H1 (cell line): ENCODE measurements around the gene FHIT. TPM values are rescaled to one million over a fixed set of nuclear protein-coding genes. Genes with fewer than 3 reads are reported as not detected.

ENCODE experiments used
- KDM4A ChIP-seq: IDR thresholded peaks from one replicate; pipeline ENCODE4 v1.7.1; 2012; ENCODE audit warnings: low read depth, mild to moderate bottlenecking, moderate library complexity, low read length, inconsistent platforms; ENCODE audit not compliant: severe bottlenecking
- MAFK ChIP-seq: IDR thresholded peaks from 2 replicates; pipeline ENCODE4 v1.6.1; 2012; ENCODE audit warnings: low read depth, mild to moderate bottlenecking, improper control_type of control experiment, low read length
- PHF8 ChIP-seq: fragments of 200-600 bp; sonication (generic); conservative IDR thresholded peaks from 2 replicates; pipeline ENCODE4 v1.7.1; 2012; ENCODE audit warnings: low read depth, mild to moderate bottlenecking, inconsistent platforms, low read length, moderate library complexity
- RAD21 ChIP-seq, 2 experiments: IDR thresholded peaks in 1 of 2; conservative IDR thresholded peaks in 1 of 2; 2 replicates each; pipeline ENCODE4 v1.6.1; 2011; ENCODE audit warnings: low read depth in 2 of 2, low read length in 2 of 2, improper control_type of control experiment in 1 of 2, inconsistent platforms in 1 of 2, mild to moderate bottlenecking in 1 of 2, moderate library complexity in 1 of 2
- SIN3A ChIP-seq, 2 experiments: IDR thresholded peaks in 1 of 2; conservative IDR thresholded peaks in 1 of 2; 2 replicates each; pipeline ENCODE4 v1.6.1; 2011 to 2012; ENCODE audit warnings: low read length in 2 of 2, improper control_type of control experiment in 1 of 2, low read depth in 1 of 2, mild to moderate bottlenecking in 1 of 2
- SP2 ChIP-seq: IDR thresholded peaks from 2 replicates; pipeline ENCODE4 v1.6.1; 2012; ENCODE audit warnings: mild to moderate bottlenecking, low read length, inconsistent platforms
- YY1 ChIP-seq: IDR thresholded peaks from 2 replicates; pipeline ENCODE4 v1.6.1; 2011; ENCODE audit warnings: low read depth, mild to moderate bottlenecking, low read length
- polyA plus RNA-seq, 7 experiments: library from polyadenylated mRNA; depleted of rRNA in 3 of 7; stranded (reverse) in 5 of 7; unstranded in 2 of 7; fragments of >200 nt in 5 of 7; fragments of 200-250 nt in 2 of 7; gene quantifications; 1 replicate in 5 of 7; 2 replicates in 1 of 7; 4 replicates in 1 of 7; pipeline versions ENCODE4 v1.2.1 to v1.2.3, GENCODE V29; 2011 to 2013; ENCODE audit warnings: missing spikeins in 2 of 7, mixed read lengths in 2 of 7
- total RNA-seq: library from RNA; stranded (reverse); fragmentation: NEBNext Ultra II Directional; extraction: Animal tissue kit (Norgen Biotek cat#: 25700); gene quantifications from 2 replicates; pipeline ENCODE4 v1.2.1, GENCODE V29; 2021
- TF ChIP-seq, protein P1 (sequence below): fragments of 300-600 bp; sonication (generic); IDR thresholded peaks from 2 replicates; pipeline ENCODE4 v1.7.1; 2012; ENCODE audit warnings: low read length, moderate library complexity, mild to moderate bottlenecking, inconsistent platforms; ENCODE audit not compliant: insufficient replicate concordance
- TF ChIP-seq, protein P2 (sequence below): IDR thresholded peaks from 2 replicates; pipeline ENCODE4 v1.6.1; 2012; ENCODE audit warnings: inconsistent platforms
- TF ChIP-seq, protein P3 (sequence below): IDR thresholded peaks from 2 replicates; pipeline ENCODE4 v1.6.1; 2011; ENCODE audit warnings: low read depth, mild to moderate bottlenecking, low read length; ENCODE audit not compliant: insufficient read depth

FHIT gene
- total and polyA plus RNA-seq, 2 of the 8 experiments (the other 6 are each of a cell fraction or from before 2014, with no cell fraction given) = 1.2 to 3.2 TPM

DNA sequence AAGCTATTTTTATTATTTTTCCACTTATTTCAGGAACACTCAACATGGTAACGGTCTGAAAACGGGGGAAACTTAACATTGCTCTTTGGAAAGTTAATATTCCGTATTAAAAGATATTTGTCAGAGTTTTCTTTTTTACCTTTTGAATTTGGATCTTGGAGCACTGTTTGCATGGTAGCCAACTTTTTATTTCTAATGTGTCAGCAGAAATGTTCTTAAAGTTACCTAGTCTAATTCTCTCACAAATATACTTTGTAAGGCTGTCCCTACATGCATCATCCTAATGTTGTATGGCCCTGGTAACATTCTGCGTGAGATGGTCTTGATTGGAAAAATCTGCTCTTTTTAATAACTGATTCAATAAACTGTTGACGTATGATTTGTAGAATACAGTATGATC, 719.5 kb downstream of the FHIT start (continued):
- TF ChIP-seq, protein P1, sequence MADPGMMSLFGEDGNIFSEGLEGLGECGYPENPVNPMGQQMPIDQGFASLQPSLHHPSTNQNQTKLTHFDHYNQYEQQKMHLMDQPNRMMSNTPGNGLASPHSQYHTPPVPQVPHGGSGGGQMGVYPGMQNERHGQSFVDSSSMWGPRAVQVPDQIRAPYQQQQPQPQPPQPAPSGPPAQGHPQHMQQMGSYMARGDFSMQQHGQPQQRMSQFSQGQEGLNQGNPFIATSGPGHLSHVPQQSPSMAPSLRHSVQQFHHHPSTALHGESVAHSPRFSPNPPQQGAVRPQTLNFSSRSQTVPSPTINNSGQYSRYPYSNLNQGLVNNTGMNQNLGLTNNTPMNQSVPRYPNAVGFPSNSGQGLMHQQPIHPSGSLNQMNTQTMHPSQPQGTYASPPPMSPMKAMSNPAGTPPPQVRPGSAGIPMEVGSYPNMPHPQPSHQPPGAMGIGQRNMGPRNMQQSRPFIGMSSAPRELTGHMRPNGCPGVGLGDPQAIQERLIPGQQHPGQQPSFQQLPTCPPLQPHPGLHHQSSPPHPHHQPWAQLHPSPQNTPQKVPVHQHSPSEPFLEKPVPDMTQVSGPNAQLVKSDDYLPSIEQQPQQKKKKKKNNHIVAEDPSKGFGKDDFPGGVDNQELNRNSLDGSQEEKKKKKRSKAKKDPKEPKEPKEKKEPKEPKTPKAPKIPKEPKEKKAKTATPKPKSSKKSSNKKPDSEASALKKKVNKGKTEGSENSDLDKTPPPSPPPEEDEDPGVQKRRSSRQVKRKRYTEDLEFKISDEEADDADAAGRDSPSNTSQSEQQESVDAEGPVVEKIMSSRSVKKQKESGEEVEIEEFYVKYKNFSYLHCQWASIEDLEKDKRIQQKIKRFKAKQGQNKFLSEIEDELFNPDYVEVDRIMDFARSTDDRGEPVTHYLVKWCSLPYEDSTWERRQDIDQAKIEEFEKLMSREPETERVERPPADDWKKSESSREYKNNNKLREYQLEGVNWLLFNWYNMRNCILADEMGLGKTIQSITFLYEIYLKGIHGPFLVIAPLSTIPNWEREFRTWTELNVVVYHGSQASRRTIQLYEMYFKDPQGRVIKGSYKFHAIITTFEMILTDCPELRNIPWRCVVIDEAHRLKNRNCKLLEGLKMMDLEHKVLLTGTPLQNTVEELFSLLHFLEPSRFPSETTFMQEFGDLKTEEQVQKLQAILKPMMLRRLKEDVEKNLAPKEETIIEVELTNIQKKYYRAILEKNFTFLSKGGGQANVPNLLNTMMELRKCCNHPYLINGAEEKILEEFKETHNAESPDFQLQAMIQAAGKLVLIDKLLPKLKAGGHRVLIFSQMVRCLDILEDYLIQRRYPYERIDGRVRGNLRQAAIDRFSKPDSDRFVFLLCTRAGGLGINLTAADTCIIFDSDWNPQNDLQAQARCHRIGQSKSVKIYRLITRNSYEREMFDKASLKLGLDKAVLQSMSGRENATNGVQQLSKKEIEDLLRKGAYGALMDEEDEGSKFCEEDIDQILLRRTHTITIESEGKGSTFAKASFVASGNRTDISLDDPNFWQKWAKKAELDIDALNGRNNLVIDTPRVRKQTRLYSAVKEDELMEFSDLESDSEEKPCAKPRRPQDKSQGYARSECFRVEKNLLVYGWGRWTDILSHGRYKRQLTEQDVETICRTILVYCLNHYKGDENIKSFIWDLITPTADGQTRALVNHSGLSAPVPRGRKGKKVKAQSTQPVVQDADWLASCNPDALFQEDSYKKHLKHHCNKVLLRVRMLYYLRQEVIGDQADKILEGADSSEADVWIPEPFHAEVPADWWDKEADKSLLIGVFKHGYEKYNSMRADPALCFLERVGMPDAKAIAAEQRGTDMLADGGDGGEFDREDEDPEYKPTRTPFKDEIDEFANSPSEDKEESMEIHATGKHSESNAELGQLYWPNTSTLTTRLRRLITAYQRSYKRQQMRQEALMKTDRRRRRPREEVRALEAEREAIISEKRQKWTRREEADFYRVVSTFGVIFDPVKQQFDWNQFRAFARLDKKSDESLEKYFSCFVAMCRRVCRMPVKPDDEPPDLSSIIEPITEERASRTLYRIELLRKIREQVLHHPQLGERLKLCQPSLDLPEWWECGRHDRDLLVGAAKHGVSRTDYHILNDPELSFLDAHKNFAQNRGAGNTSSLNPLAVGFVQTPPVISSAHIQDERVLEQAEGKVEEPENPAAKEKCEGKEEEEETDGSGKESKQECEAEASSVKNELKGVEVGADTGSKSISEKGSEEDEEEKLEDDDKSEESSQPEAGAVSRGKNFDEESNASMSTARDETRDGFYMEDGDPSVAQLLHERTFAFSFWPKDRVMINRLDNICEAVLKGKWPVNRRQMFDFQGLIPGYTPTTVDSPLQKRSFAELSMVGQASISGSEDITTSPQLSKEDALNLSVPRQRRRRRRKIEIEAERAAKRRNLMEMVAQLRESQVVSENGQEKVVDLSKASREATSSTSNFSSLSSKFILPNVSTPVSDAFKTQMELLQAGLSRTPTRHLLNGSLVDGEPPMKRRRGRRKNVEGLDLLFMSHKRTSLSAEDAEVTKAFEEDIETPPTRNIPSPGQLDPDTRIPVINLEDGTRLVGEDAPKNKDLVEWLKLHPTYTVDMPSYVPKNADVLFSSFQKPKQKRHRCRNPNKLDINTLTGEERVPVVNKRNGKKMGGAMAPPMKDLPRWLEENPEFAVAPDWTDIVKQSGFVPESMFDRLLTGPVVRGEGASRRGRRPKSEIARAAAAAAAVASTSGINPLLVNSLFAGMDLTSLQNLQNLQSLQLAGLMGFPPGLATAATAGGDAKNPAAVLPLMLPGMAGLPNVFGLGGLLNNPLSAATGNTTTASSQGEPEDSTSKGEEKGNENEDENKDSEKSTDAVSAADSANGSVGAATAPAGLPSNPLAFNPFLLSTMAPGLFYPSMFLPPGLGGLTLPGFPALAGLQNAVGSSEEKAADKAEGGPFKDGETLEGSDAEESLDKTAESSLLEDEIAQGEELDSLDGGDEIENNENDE = no peak
- TF ChIP-seq KDM4A (no peak), RAD21 (IDR thresholded peaks at IDR 0.05 in 1 of 2, conservative IDR thresholded peaks at IDR 0.05 in 1 of 2; ENCODE audit: low read depth in 2 of 2, low read length in 2 of 2) (no peak), MAFK (no peak), SP2 (no peak), SIN3A (conservative IDR thresholded peaks at IDR 0.05 in 1 of 2, IDR thresholded peaks at IDR 0.05 in 1 of 2; ENCODE audit: low read depth in 1 of 2, low read length in 2 of 2) (no peak), PHF8 (no peak), YY1 (no peak)
- TF ChIP-seq, protein P2, sequence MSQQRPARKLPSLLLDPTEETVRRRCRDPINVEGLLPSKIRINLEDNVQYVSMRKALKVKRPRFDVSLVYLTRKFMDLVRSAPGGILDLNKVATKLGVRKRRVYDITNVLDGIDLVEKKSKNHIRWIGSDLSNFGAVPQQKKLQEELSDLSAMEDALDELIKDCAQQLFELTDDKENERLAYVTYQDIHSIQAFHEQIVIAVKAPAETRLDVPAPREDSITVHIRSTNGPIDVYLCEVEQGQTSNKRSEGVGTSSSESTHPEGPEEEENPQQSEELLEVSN = no peak
- TF ChIP-seq, protein P3, sequence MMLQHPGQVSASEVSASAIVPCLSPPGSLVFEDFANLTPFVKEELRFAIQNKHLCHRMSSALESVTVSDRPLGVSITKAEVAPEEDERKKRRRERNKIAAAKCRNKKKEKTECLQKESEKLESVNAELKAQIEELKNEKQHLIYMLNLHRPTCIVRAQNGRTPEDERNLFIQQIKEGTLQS = no peak
